AG09309 (cell line): ENCODE data around the gene EHMT2.
"Not testable (repeated sequence)": the region's sequence is repeated elsewhere in the genome, so short reads cannot be mapped to it uniquely, and the experiment has no call there.

Experiments
- DNase-seq: peaks from one replicate; pipeline ENCODE4 v3.0.0-alpha.2; 2010; ENCODE audit warnings: low read depth
- H3K4me3 ChIP-seq: 2 replicates; pipeline ENCODE4 v1.5.1; 2011; ENCODE audit warnings: mild to moderate bottlenecking, low read depth, low read length, moderate library complexity; ENCODE audit not compliant: control insufficient read depth
- CTCF ChIP-seq: IDR thresholded peaks from 2 replicates; pipeline ENCODE4 v1.5.1; 2011; ENCODE audit warnings: mild to moderate bottlenecking, low read depth, low read length, inconsistent platforms; ENCODE audit not compliant: insufficient read depth, control insufficient read depth; ENCODE audit errors: missing control alignments

Gene EHMT2

GRCh38 chr6:31851485-31851832 is 46.0 kb downstream of the EHMT2 start:
- no peak for DNase-seq
- no peak overlapping the region for H3K4me3 ChIP-seq
- TF ChIP-seq CTCF: no peak

GRCh38 chr6:31850765-31851484 is 46.6 kb downstream of the EHMT2 start:
- no peak for DNase-seq
- no peak for TF ChIP-seq CTCF

GRCh38 chr6:31847276-31847978 is 50.1 kb downstream of the EHMT2 start:
- no peak for TF ChIP-seq CTCF
- no peak for DNase-seq
- H3K4me3 ChIP-seq: no peak overlapping the region

More at GRCh38 chr6:31850765-31851484, 46.6 kb downstream of the EHMT2 start:
- no peak overlapping the region for H3K4me3 ChIP-seq

DNA sequence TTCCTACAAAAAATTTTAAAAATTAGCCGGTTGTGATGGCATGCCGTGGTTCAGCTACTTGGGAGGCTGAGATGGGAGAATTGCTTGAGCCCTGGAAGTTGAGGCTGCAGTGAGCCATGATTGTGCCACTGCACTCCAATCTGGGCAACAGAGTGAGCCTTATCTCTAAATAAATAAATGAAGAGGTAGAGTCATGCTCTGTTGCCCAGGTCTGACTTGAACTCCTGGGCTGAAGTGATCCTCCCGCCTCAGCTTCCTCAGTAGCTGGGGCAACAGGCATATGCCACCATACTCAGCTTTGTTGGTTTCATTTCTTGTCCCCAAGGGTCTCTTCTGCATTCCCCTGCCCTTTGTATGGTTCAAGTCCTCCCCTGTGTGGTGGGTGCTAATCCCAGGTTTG is 53.0 kb downstream of the EHMT2 start:
- no peak overlapping the region for H3K4me3 ChIP-seq
- no peak for DNase-seq
- no peak for TF ChIP-seq CTCF

GRCh38 chr6:31842053-31842452 is 55.4 kb downstream of the EHMT2 start:
- no peak overlapping the region for H3K4me3 ChIP-seq
- TF ChIP-seq CTCF: no peak
- DNase-seq: no peak

DNA sequence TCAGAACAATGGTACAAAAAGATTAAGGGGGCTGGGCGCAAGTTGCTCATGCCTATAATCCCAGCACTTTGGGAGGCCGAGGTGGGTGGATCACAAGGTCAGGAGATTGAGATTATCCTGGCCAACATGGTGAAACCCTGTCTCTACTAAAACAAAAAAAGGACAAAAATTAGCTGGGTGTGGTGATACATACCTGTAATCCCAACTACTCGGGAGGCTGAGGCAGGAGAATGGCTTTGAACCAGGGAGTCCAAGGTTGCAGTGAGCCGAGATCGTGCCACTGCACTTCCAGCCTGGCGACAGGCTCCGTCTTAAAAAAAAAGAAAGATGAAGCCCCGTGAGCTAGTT is 57.7 kb downstream of the EHMT2 start:
- DNase-seq, H3K4me3 ChIP-seq: not testable (repeated sequence)

- no peak for DNase-seq
- TF ChIP-seq CTCF: no peak
- H3K4me3 ChIP-seq: no peak overlapping the region
Observed at GRCh38 chr6:31838968-31839367, 58.5 kb downstream of the EHMT2 start.

GRCh38 chr6:31838114-31838553 is 59.4 kb downstream of the EHMT2 start:
- peak overlapping the region; percentile 100 for H3K4me3 ChIP-seq

More at GRCh38 chr6:31838114-31838553, 59.4 kb downstream of the EHMT2 start:
- not testable (repeated sequence) for DNase-seq
